Stimulated activated CD4-positive, alpha-beta T cell treated with anti-CD3 and anti-CD28 coated beads, Interleukin-2, amount 100 ng/mL, for 24 hours (primary cell): Measurements from ENCODE around the gene TRAF3IP3.

Experiments
- DNase-seq, 2 donors: peaks; one replicate each; pipeline ENCODE4 v3.0.0-alpha.2; 2020

The TRAF3IP3 gene

GRCh38 chr1:209802117-209802779, 46.4 kb downstream of the TRAF3IP3 start:
- no peak for DNase-seq

GRCh38 chr1:209802780-209803152, 46.9 kb downstream of the TRAF3IP3 start:
- DNase-seq = no peak

- DNase-seq = no peak
These were observed 47.7 kb downstream of the TRAF3IP3 start for GRCh38 chr1:209803568-209803967.

DNA sequence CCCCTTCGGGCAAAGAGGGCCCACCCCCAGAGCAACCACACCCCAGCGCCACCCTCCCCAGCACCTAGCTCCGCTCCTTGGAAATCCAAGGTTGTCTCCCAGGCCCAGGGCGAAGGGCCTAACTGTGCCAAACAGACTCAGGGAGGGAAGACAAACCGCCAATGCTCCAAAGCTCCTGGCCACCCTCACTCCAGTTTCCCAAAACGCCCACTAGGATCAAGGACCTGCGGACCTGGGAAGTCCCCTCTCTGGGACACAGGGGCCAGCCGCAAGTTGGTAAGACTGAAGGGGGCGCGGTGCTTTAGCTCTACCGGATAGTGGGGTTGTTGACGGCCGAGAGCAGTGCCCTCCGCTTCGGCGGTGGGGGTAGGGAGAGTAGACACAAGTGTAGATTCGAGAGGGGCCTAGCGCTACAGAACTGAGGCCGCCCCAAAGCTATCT, 49.5 kb downstream of the TRAF3IP3 start:
- no peak for DNase-seq

- DNase-seq = peak; percentile 61 to 74
These were observed 50.3 kb downstream of the TRAF3IP3 start, which contains the start of gene IRF6 for GRCh38 chr1:209805875-209806760. IRF6 (minus strand) TSS chr1:209806142; CDS start chr1:209801413, 4,729 bp downstream.

DNA sequence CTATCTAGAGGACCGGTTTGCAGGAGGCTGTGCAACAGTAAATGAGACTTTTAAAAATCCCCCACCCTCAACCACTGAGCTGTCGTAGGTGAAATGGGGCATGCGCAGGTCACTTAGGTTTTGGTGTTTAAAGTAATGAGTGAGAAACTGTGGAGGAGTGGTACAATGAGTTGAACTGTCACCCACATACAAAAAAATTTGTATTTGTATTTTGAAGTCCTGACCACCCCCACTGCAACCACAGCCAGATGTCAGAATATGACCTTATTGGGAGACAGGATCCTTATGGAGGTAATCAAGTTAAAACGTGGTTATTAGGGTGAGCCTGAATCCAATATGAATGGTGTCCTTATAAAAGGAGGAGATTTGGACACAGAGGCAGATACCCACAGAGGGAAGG, 51.7 kb downstream of the TRAF3IP3 start:
- DNase-seq = no peak

DNA sequence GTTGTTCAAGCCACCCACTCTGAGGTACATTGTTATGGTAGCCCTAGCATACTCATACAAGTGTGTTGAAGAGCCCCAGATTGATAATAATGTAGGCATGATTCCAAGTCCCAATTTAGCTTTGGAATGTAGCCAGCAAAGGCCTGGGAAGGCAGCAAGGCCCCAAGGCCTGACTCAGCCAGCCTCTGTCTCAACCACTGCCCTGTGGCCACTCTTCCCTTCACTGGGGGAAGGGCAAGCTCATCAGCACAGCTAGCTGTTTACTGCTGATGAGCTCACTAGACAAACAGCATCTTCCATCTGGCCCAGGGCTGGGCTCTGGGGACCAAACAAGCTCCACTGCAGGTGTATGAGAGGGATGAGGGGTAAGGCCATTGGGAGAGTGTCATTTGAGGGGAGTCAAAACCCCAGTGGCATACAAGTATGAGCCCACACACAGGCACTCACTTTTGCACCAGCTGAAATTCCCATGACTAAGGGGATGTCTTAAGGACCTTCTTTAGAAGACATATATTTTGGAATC, 52.3 kb downstream of the TRAF3IP3 start:
- no peak for DNase-seq

GRCh38 chr1:209809611-209810010, 53.8 kb downstream of the TRAF3IP3 start:
- no peak for DNase-seq

DNA sequence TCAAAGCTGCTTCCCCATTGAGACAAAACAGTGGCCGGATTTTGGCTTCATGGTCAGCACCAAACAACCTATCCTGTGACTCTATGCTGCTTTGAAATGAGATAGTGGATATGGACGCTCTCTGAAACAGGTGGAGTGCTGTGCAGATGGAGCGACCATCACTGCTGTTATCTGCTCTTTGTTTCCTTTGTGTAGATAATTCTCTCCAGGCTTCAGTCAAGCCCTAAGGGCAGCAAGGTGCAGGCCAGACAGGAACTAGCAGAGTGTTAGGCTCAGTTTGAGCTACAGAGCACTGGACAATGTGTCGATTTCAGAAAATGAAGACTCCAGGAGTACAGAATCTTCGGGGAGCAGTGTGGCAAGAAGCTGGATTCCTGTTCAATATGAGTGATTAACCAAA, 54.9 kb downstream of the TRAF3IP3 start:
- no peak for DNase-seq

GRCh38 chr1:209813902-209814301, 58.0 kb downstream of the TRAF3IP3 start:
- DNase-seq = no peak

DNA sequence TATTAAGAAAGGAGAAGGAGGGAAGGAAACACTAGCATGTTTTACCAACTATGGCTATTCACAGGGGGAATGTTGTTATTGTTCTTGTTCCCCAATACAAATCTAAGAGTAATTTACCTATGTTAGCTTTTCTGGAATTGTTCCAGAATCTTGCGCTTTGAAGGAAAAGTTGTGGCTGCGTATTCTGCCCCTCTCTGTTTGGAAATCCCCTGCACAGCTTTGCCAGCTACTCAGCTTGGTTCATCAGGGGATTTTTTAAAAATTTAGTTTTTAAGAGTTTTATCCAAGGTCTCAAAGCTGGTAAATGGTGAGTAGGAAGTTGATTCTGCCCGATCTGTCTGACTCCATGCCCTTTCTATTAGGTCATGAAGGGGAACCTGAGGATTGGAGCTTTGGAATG, 59.6 kb downstream of the TRAF3IP3 start:
- DNase-seq = no peak

GRCh38 chr1:209815931-209816341, 60.1 kb downstream of the TRAF3IP3 start:
- DNase-seq = no peak

DNA sequence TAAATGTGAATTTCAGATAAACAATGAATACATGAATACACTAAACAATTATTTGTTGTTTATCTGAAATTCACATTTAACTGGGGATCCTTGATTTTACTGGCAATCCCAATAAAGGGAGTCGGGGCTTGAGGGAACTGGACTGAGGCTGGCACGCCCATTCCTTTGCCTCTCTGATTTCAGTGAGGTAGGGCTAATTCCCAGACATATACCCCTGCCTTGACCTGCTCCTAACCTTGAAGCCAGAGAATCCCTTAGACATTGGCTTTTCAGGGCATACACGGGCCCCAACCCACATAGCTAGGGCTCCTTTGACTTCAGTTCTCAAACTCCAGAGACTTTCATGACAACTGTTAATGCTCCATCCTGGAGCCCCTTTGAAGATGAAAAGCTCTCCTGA, 61.1 kb downstream of the TRAF3IP3 start:
- DNase-seq = no peak

DNA sequence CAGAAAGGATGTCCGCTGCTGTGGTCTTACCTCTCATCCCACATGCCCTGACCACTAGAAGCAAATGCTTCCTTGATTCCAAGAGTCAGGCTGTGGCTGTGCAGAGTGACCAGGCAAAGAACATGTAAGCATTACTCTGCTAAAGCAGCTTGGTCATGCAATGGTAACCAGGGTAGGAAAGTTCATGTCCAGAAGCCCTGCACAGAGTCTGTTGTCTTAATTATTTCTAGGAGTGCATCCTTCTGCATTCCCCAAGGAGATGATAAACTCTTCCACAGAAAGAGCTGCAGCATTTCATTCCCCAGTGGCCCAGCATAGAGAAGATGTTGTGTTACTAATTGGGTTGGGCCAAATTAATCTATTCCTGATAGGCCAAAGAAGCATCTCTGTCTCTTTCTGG, 61.8 kb downstream of the TRAF3IP3 start:
- no peak for DNase-seq

- DNase-seq = no peak
These were observed 63.2 kb downstream of the TRAF3IP3 start for GRCh38 chr1:209819058-209819457.

DNA sequence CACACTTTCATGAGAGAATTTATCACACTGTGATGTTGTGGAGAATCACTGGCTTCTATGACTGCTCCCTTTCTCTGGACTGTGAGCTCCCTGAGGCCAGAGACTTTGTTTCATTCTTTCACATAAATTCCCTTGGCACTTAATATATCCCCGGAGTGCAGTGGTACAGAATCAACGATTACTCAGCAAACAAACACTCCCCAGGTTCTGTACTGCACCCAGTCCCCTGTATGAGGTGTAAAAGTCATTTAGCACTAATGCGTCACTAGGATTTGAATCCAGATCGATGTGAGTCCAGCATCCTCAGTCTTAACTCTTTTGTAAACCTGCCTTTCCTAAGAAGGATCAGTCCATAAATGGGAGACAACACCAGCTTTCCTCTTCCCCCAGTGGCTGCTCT, 65.1 kb downstream of the TRAF3IP3 start:
- DNase-seq = no peak

DNA sequence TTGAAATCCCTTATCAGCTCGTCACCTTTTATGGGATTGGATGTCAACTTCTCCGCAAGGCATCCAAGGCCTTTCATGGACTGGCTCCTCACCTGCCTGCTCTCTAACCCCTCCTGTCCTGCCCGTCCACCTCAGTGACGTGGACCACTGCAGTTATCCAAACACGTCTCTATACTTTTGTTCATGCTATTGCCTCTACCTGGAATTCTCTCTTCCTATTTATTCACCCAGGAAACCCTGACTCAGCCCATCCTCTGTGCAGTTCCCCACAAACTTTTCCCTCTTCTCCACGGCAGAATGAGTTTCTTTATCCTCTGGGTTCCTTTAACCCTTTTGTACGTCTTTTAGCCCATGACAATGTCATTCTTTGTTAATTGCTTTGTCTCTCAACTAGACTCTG, 66.9 kb downstream of the TRAF3IP3 start:
- no peak for DNase-seq

DNA sequence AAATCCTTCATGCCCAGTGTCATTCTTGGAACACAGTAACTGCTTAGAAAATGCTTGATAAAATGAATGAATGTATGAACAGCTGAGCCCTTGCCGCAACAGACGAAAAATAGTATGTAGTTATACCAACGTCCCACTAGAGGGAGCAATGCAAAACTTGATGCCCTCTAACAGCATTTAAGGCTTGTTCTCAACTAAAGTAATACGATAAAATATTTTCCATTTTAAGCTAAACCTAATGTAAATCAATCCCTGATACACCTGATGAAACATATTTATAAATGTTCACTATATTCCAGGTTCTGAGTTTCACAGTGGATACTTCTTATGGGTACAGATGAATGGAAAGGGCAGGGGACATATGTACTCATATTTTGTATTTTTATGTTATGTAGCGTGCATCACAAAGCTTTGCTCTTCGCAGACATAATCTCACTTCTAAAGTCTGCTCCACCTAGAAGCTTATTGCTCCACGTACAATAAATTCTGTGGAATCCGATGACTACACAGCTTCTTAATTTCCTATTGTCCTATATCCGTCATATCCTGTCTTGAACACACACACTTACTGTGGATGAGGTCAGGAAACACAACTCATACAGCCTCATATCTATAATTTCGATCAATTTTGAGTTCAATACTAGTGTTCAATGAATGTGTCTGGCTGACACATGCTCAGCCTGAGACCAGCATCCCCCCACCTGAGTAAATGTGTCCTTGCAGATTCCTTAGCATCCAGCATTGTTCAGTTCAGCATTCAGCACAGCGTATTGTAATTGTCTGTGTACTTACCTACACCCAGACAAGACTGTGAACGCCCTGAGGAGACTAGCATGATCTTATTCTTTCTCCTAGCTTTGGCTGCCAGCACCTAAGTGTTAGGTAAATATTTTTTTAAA, 67.5 kb downstream of the TRAF3IP3 start:
- no peak for DNase-seq

DNA sequence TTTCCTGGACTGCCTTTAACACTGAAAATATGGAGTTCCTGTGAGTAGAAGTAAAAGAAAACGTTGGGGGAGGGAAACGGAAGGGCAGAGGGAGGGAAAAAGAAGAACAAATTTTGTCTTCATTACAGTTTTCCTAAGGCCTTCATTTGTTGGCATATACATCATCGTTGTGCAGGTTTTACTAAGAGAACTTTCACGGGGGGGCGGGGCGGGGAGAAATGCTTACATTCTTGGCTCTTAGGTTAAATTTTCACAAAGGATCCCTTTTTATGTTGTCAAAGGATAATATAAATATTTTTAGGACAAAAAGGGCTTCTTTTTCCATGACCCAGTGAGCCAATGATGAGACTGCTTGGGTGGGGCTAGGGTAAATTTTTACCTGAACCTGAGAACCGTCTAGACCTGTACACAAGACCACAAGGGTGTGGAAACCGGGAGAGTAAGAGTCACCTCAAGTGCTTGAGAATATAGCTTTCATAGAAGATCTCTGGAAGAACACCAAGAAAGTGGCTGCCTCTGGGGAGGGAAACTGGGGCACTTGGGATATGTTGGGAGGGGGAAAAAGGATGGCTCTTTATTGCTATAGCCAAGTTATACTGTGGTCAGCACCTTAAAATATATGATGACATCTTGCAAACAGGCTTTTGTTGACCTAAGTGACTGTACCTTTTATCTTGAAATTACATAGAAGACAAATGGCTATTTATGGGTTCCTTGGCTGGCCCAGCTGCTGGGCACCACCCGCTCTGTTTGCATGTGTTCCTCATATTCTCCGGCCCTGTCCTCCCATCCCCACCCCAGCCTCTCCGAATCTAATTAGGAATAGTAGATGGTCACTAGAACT, 70.0 kb downstream of the TRAF3IP3 start:
- no peak for DNase-seq

- DNase-seq = peak; percentile 93 to 94
These were observed 71.8 kb downstream of the TRAF3IP3 start, which contains the start of gene UTP25 for GRCh38 chr1:209827384-209828262. UTP25 (plus strand) TSS chr1:209827972; CDS start chr1:209828064, 92 bp downstream.

GRCh38 chr1:209829716-209830115, 73.9 kb downstream of the TRAF3IP3 start:
- DNase-seq = no peak
